ENCODE results near the gene RAB3GAP2. TPM values are rescaled to one million over a fixed set of nuclear protein-coding genes. Genes with fewer than 3 reads are reported as not detected.
"Not testable (repeated sequence)": the region's sequence is repeated elsewhere in the genome, so short reads cannot be mapped to it uniquely, and the experiment has no call there.

Gene RAB3GAP2
- total and polyA plus RNA-seq, 2 donors (not counting 1 experiment from before 2014, with no cell fraction given), result 31.0 to 43.8 TPM

DNA sequence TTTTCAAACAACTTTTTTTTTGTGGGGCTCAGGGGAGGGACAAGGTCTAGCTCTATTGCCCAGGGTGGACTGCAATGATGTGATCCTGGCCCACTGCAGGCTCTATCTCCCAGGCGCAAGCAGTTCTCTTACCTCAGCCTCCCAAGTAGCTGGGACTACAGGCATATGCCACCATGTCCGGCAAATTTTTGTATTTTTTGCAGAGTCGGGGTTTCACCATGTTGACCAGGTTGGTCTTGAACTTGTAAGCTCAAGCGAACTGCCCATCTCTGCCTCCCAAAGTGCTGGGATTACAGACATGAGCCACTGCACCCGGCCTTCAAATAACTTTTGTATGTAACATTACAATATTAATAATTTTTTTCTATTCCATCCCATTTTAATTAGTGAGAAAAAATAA is 33.0 kb downstream of the RAB3GAP2 start:
- Histone ChIP-seq H3K4me1 (ENCODE audit: control insufficient read depth, extremely low read depth, insufficient read depth, low read length) (no peaks in the 10 kb centered on the region), H2AFZ (ENCODE audit: low read length) (no peak overlapping the region), H4K20me1 (ENCODE audit: control insufficient read depth, extremely low read depth, insufficient read depth, low read length) (no peaks in the 10 kb centered on the region), H3K9me3 (ENCODE audit: control insufficient read depth, insufficient read depth, low read depth, low read length) (no peaks in the 10 kb centered on the region), H3K9ac (ENCODE audit: insufficient read depth, low read length) (no peak overlapping the region), H3K27ac (ENCODE audit: insufficient read depth, low read length) (no peak overlapping the region), H3K4me2 (ENCODE audit: extremely low read depth, insufficient read depth, low read length) (no peak overlapping the region), H3K27me3 (ENCODE audit: control insufficient read depth, insufficient read depth, low read length) (no peaks in the 10 kb centered on the region), H3K36me3 (ENCODE audit: control insufficient read depth, insufficient read depth, low read length) (no peaks in the 10 kb centered on the region), H3K79me2 (ENCODE audit: control insufficient read depth, insufficient read depth, low read length) (peaks cover 23% of the 10 kb centered on the region), H3K4me3 (replicated peaks in 1 of 4; ENCODE audit: control extremely low read depth in 1 of 4, insufficient read depth in 1 of 4, low read depth in 3 of 4, low read length in 4 of 4) (no peak overlapping the region)
- TF ChIP-seq, protein P1, sequence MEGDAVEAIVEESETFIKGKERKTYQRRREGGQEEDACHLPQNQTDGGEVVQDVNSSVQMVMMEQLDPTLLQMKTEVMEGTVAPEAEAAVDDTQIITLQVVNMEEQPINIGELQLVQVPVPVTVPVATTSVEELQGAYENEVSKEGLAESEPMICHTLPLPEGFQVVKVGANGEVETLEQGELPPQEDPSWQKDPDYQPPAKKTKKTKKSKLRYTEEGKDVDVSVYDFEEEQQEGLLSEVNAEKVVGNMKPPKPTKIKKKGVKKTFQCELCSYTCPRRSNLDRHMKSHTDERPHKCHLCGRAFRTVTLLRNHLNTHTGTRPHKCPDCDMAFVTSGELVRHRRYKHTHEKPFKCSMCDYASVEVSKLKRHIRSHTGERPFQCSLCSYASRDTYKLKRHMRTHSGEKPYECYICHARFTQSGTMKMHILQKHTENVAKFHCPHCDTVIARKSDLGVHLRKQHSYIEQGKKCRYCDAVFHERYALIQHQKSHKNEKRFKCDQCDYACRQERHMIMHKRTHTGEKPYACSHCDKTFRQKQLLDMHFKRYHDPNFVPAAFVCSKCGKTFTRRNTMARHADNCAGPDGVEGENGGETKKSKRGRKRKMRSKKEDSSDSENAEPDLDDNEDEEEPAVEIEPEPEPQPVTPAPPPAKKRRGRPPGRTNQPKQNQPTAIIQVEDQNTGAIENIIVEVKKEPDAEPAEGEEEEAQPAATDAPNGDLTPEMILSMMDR (conservative IDR thresholded peaks at IDR 0.05 in 1 of 2, IDR thresholded peaks at IDR 0.05 in 1 of 2; ENCODE audit: low read depth in 1 of 2, low read length in 2 of 2), result no peak
- TF ChIP-seq EZH2 (IDR thresholded peaks at IDR 0.05; ENCODE audit: low read length, missing control alignments), result no peak
- no peak for DNase-seq (ENCODE audit: low read depth in 2 of 2)

DNA sequence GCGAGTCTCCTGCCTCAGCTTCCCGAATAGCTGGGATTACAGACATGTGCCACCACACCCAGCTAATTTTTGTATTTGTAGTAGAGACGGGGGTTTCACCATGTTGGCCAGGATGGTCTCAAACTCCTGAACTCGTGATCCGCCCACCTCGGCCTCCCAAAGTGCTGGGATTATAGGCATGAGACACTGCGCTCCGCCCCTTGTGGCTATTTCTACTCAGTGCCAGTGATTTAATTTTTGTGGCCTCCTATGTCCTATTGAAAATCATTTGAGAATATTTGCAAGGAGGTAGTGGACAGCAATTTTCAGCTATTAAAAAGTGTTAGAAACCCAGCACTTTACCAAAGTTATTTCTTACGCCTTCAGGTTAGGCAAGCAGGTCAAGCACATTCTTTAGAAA is 36.0 kb downstream of the RAB3GAP2 start:
- H4K20me1 ChIP-seq (ENCODE audit: control insufficient read depth, extremely low read depth, insufficient read depth, low read length); H2AFZ ChIP-seq (ENCODE audit: low read length); H3K27me3 ChIP-seq (ENCODE audit: control insufficient read depth, insufficient read depth, low read length); H3K9ac ChIP-seq (ENCODE audit: insufficient read depth, low read length); DNase-seq (ENCODE audit: low read depth in 2 of 2); H3K36me3 ChIP-seq (ENCODE audit: control insufficient read depth, insufficient read depth, low read length); H3K4me2 ChIP-seq (ENCODE audit: extremely low read depth, insufficient read depth, low read length); H3K9me3 ChIP-seq (ENCODE audit: control insufficient read depth, insufficient read depth, low read depth, low read length); H3K27ac ChIP-seq (ENCODE audit: insufficient read depth, low read length); H3K4me1 ChIP-seq (ENCODE audit: control insufficient read depth, extremely low read depth, insufficient read depth, low read length); H3K4me3 ChIP-seq (replicated peaks in 1 of 4; ENCODE audit: control extremely low read depth in 1 of 4, insufficient read depth in 1 of 4, low read depth in 3 of 4, low read length in 4 of 4): not testable (repeated sequence)
- H3K79me2 ChIP-seq (ENCODE audit: control insufficient read depth, insufficient read depth, low read length), result peaks cover 15% of the 10 kb centered on the region

DNA sequence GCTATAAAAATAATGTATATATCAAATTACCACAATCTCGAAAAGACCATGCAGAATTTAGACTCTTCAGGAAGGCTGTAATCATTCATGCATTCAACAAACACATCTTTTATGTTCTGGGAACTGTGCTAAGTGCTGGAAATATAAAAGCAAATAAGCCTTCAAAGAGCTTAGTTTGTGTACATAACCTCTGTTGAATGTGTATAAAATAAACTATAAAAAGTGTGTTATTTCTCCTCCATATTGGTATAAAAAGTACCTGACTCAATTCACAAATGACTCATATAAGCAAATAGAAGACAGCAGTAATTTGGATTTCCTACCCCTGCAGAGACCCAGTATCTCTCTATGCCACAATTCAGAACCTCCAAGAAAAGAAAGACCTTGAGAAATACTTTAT is 36.8 kb downstream of the RAB3GAP2 start:
- H2AFZ ChIP-seq (ENCODE audit: low read length), result no peak overlapping the region
- no peaks in the 10 kb centered on the region for H3K9me3 ChIP-seq (ENCODE audit: control insufficient read depth, insufficient read depth, low read depth, low read length)
- H3K4me2 ChIP-seq (ENCODE audit: extremely low read depth, insufficient read depth, low read length), result no peak overlapping the region
- H3K36me3 ChIP-seq (ENCODE audit: control insufficient read depth, insufficient read depth, low read length), result no peaks in the 10 kb centered on the region
- H3K27me3 ChIP-seq (ENCODE audit: control insufficient read depth, insufficient read depth, low read length), result no peaks in the 10 kb centered on the region
- H3K4me3 ChIP-seq (replicated peaks in 1 of 4; ENCODE audit: control extremely low read depth in 1 of 4, insufficient read depth in 1 of 4, low read depth in 3 of 4, low read length in 4 of 4), result no peak overlapping the region
- H4K20me1 ChIP-seq (ENCODE audit: control insufficient read depth, extremely low read depth, insufficient read depth, low read length), result no peaks in the 10 kb centered on the region
- H3K4me1 ChIP-seq (ENCODE audit: control insufficient read depth, extremely low read depth, insufficient read depth, low read length), result no peaks in the 10 kb centered on the region
- no peak overlapping the region for H3K9ac ChIP-seq (ENCODE audit: insufficient read depth, low read length)
- H3K27ac ChIP-seq (ENCODE audit: insufficient read depth, low read length), result no peak overlapping the region
- no peak for DNase-seq (ENCODE audit: low read depth in 2 of 2)
- TF ChIP-seq EZH2 (IDR thresholded peaks at IDR 0.05; ENCODE audit: low read length, missing control alignments), result no peak
- TF ChIP-seq, protein P1 (conservative IDR thresholded peaks at IDR 0.05 in 1 of 2, IDR thresholded peaks at IDR 0.05 in 1 of 2; ENCODE audit: low read depth in 1 of 2, low read length in 2 of 2), result no peak
- H3K79me2 ChIP-seq (ENCODE audit: control insufficient read depth, insufficient read depth, low read length), result peaks cover 15% of the 10 kb centered on the region

Data from fibroblast of lung (primary cell).